NB4 (cell line): ENCODE results near the gene ATXN1.

Experiments
- DNase-seq: peaks from one replicate; pipeline ENCODE4 v3.0.0; 2010; ENCODE audit warnings: low read depth
- H3K4me3 ChIP-seq: one replicate; pipeline ENCODE4 v1.5.1; 2011; ENCODE audit warnings: mild to moderate bottlenecking, low read depth, low read length, moderate library complexity
- MYC ChIP-seq: IDR thresholded peaks from 2 replicates; pipeline ENCODE4 v1.6.1; 2011; ENCODE audit warnings: low read depth, low read length
- POLR2A ChIP-seq: IDR thresholded peaks from 2 replicates; pipeline ENCODE4 v1.6.1; 2011; ENCODE audit warnings: mild to moderate bottlenecking; ENCODE audit not compliant: insufficient read length; ENCODE audit errors: extremely low read depth
- TF ChIP-seq, protein P1 (sequence below): IDR thresholded peaks from one replicate; pipeline ENCODE4 v1.5.1; 2012; ENCODE audit warnings: low read depth, low read length
- TF ChIP-seq, protein P2 (sequence below): IDR thresholded peaks from 2 replicates; pipeline ENCODE4 v1.6.1; 2011; ENCODE audit warnings: low read depth, low read length

The ATXN1 gene

DNA sequence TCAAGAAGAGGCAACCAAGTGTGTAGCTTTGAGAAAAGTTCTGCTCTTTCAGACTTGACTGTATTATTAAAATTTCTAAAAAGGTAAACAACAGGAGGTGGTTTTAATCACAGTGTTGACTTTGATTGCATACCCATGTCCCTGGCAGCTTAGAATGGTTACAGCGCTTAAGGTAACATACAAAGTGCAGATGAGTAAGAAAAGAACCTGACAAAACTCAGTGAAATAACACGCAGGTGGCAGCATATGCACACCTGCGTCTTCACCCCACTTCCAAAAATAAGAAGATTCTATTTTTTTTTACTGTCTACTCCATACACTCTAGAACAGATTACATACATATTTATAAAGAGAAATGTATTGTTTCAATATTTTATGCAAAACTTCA lies 289.4 kb downstream of the ATXN1 start:
- no peak for DNase-seq
- H3K4me3 ChIP-seq: no peak overlapping the region
- TF ChIP-seq, protein P1, sequence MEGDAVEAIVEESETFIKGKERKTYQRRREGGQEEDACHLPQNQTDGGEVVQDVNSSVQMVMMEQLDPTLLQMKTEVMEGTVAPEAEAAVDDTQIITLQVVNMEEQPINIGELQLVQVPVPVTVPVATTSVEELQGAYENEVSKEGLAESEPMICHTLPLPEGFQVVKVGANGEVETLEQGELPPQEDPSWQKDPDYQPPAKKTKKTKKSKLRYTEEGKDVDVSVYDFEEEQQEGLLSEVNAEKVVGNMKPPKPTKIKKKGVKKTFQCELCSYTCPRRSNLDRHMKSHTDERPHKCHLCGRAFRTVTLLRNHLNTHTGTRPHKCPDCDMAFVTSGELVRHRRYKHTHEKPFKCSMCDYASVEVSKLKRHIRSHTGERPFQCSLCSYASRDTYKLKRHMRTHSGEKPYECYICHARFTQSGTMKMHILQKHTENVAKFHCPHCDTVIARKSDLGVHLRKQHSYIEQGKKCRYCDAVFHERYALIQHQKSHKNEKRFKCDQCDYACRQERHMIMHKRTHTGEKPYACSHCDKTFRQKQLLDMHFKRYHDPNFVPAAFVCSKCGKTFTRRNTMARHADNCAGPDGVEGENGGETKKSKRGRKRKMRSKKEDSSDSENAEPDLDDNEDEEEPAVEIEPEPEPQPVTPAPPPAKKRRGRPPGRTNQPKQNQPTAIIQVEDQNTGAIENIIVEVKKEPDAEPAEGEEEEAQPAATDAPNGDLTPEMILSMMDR: no peak
- TF ChIP-seq MYC (no peak), POLR2A (no peak)
- TF ChIP-seq, protein P2, sequence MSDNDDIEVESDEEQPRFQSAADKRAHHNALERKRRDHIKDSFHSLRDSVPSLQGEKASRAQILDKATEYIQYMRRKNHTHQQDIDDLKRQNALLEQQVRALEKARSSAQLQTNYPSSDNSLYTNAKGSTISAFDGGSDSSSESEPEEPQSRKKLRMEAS: no peak

DNA sequence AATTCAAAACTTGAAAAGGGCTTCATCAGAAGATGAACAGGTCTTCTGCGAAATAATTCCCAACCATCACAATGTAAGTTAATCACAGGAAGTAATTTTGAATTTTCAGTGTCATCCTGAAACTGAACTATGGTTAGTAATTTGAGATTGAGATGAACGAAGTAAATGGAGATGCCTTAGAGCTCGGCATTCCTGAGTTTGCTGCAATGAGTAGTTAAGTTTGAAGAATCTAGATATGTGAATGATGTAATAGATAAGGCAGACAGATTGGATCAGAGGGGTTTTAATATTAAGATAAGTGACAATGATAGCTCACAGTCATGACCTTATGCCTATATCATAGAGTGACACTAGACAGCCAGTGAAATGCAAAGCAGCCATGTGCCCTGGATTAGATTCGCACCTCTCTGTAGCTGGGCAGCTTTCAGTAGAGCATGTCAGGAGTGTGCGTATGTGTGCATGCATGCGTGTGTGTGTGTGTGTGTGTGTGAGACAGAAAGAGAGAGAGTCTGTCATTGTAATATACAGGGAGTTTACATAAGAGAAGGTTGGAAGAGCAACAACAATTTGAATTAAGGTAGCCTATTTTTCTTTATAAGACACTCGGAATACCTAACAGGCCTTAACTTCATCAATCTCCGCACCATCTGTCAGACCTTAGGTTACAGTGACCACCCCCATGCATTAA lies 289.9 kb downstream of the ATXN1 start:
- H3K4me3 ChIP-seq: no peak overlapping the region
- TF ChIP-seq, protein P2: no peak
- TF ChIP-seq MYC (no peak), POLR2A (no peak)
- TF ChIP-seq, protein P1: no peak

DNA sequence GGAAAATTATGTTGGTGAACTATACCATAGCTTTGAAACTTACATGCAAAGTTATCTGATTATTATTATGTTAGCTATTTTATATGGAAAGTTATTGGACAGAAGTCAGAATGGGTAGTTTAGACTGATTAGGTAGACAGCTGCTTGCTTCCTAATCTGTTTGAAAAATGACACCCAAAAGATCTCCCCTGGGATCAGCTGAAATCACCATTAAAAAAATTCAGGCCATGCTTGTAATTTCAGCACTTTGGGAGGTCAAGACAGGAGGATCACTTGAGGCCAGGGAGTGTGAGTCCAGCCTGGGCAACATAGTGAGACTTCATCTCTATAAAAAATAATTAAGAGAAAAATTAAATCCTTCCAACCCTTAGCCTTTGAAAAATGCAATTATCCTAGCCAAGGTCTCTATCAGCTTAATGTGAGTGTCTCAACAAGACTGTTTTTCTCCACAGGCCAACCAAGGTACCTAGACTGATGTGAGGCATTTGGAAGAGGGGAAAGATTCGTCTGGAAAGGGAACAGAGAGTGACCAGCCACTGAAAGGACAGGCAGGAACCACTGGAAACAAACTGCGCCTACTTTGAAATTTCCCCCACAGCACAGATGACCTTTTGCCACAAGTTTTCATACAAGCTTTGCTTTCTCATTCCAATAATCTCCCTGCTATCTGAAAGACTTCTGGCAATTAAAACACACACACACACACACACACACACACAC lies 290.6 kb downstream of the ATXN1 start:
- DNase-seq: no peak
- TF ChIP-seq POLR2A: no peak
- TF ChIP-seq, protein P1: no peak
- TF ChIP-seq, protein P2: no peak
- TF ChIP-seq MYC: no peak
- H3K4me3 ChIP-seq: no peak overlapping the region

More for the DNA sequence above, 289.9 kb downstream of the ATXN1 start:
- no peak for DNase-seq

DNA sequence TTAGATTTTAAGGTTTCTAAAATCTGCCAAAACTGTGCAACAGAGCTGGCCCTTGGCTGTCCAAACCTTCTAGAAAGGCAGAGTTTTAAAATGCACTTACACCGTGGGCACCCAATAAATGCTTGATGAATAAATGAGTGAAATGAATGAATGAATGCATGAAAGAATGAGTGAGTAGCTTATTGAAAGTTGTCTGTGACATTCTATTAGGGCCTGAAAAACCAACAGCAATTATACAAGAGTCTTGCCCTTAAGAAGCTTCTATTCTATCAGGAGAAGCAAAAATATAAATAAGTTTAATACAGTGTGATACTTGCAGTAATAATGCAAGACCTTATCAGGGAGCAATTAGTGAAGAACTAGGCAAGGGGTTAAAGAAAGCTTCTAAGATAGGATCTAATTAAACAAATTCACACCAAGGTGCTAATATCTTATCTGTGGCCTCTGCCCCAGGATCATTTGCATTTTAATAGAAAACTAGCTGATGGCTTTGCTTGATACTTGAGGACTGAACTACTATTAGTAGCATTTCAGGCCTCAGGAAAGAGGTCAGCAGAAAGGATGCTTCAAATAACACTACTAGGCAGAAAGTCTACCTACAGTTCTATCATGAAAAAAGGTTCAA lies 292.2 kb downstream of the ATXN1 start:
- no peak for DNase-seq
- TF ChIP-seq, protein P1: no peak
- TF ChIP-seq MYC: no peak
- TF ChIP-seq POLR2A: no peak
- TF ChIP-seq, protein P2: no peak
- no peak overlapping the region for H3K4me3 ChIP-seq

DNA sequence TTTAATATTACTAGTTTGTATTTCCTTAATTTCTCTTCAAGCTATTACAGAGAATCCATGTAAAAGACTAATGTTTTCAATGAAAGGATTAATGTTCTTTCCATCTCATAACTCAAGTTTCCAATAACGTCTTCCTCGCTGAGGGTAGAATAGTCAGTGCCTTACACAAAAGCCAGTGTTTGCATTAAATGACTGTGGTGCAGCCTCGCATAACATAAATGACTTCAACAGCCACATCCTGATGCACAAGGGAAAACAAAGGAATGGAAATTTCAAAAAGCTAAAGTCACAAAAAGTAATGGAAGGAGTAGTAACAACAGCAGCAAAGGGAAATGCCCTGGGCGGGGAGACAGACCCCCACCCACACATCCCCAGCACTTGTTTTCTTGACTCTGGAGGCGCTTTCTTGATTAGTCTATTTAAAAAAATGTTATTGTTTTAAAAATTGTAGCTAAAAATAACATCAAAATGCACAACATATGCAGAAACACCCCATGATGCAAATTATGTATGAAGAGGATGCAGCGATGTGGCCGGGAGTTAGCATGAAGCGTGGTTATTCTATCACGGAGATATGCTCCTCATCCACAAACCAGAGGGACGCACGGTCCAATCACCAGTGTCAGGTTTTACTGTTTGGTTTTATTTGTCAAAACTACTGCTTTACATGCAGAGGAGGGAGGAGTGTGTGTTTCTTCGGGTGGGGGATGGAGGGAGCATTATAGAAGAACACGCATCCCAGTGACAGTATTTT lies 294.3 kb downstream of the ATXN1 start:
- TF ChIP-seq MYC (no peak), POLR2A (no peak)
- TF ChIP-seq, protein P2: no peak
- TF ChIP-seq, protein P1: no peak
- no peak overlapping the region for H3K4me3 ChIP-seq
- DNase-seq: no peak
